Tibial nerve (tissue), 4 donors: ENCODE results near the gene FAM187B. TPM values are rescaled to one million over a fixed set of nuclear protein-coding genes. Genes with fewer than 3 reads are reported as not detected.

Source experiments
- DNase-seq, 2 donors: peaks; one replicate each; pipeline ENCODE4 v3.0.0-alpha.2; 2019; ENCODE audit warnings: low spot score in 2 of 2
- H3K27ac ChIP-seq, 4 donors: fragments of 200-600 bp; sonication (generic) in 3 of 4; one replicate each; pipeline ENCODE4 v1.5.1; 2017 to 2019; ENCODE audit warnings: mild to moderate bottlenecking in 1 of 4
- H3K27me3 ChIP-seq, 2 donors: fragments of 200-600 bp; sonication (generic) in 1 of 2; one replicate each; pipeline versions ENCODE4 v1.5.1 to v1.6.0; 2017 to 2019
- H3K36me3 ChIP-seq, 3 donors: fragments of 200-600 bp; sonication (generic); one replicate each; pipeline ENCODE4 v1.5.1; 2018 to 2019
- H3K4me1 ChIP-seq, 4 donors: fragments of 200-600 bp; sonication (generic) in 3 of 4; one replicate each; pipeline ENCODE4 v1.5.1; 2017 to 2019
- H3K4me3 ChIP-seq, 4 donors: fragments of 200-600 bp; sonication (generic) in 3 of 4; one replicate each; pipeline ENCODE4 v1.5.1; 2017 to 2019; ENCODE audit warnings: mild to moderate bottlenecking in 1 of 4, moderate library complexity in 1 of 4
- H3K9me3 ChIP-seq, 4 donors: fragments of 200-600 bp; sonication (generic) in 3 of 4; one replicate each; pipeline ENCODE4 v1.5.1; 2017 to 2019
- CTCF ChIP-seq, 5 experiments: fragments of 200-600 bp in 3 of 5; fragments of 450-650 bp in 2 of 5; sonication (generic) in 3 of 5; IDR thresholded peaks; one replicate each; pipeline ENCODE4 v1.5.1; 2016 to 2019; ENCODE audit warnings: antibody characterized with exemption in 5 of 5, mild to moderate bottlenecking in 3 of 5, moderate library complexity in 2 of 5
- EP300 ChIP-seq, 2 donors: sonication (generic); formaldehyde crosslinking; IDR thresholded peaks; one replicate each; pipeline ENCODE4 v1.6.1; 2017; ENCODE audit warnings: antibody characterized with exemption in 2 of 2, mild to moderate bottlenecking in 1 of 2
- POLR2A ChIP-seq, 2 donors: fragments of 450-650 bp; IDR thresholded peaks; one replicate each; pipeline ENCODE4 v1.6.1; 2017; ENCODE audit warnings: antibody characterized with exemption in 2 of 2, mild to moderate bottlenecking in 2 of 2, moderate library complexity in 2 of 2
- WGBS, 2 donors: methylation state at CpG; one replicate each; pipeline ENCODE4 v1.1.5; 2018; 5-methylcytosine and 5-hydroxymethylcytosine counted together
- total RNA-seq, 4 donors: library from RNA; depleted of rRNA; stranded (reverse); fragments of >200 nt; gene quantifications; one replicate each; pipeline ENCODE4 v1.1.0, GENCODE V29; 2016

Gene FAM187B
- total RNA-seq, 4 donors from 2014 or later = not detected

- TF ChIP-seq CTCF (IDR thresholded peaks at IDR 0.05) = peak; percentile 72 to 88 (median 84)
- peak in 1 of 2 donors; percentile 40 for TF ChIP-seq EP300 (IDR thresholded peaks at IDR 0.05)
- no peak for TF ChIP-seq POLR2A (IDR thresholded peaks at IDR 0.05)
- Histone ChIP-seq H3K9me3 (no peaks in the 10 kb centered on the region), H3K4me3 (peak overlapping the region; percentile 62 to 82 (median 73)), H3K27me3 (no peaks in the 10 kb centered on the region), H3K27ac (peak overlapping the region; percentile 76 to 96 (median 91)), H3K36me3 (peaks cover 0 to 47% (median 6%) of the 10 kb centered on the region in 3 donors), H3K4me1 (peaks cover 0 to 72% (median 14%) of the 10 kb centered on the region in 4 donors)
- 10 to 28% methylated on average over 5 to 10 of the region's 66 CpGs for WGBS, 2 donors
- DNase-seq = peak; percentile 77 to 82
Observed at GRCh38 chr19:35269438-35270117, 41.0 kb upstream of the FAM187B start.

- Histone ChIP-seq H3K27ac (peak within 1 kb of the TSS; percentile 76 to 99 (median 96)), H3K9me3 (no peaks in the 10 kb centered on the region), H3K4me1 (peaks cover 0 to 72% (median 14%) of the 10 kb centered on the region in 4 donors), H3K27me3 (no peaks in the 10 kb centered on the region), H3K4me3 (peak within 1 kb of the TSS; percentile 73 to 97 (median 80)), H3K36me3 (peaks cover 0 to 39% (median 6%) of the 10 kb centered on the region in 3 donors)
- 1% methylated on average over 57 to 67 of the region's 126 CpGs for WGBS, 2 donors
- DNase-seq = peak in 1 of 2 donors; percentile 53
- TF ChIP-seq EP300 (IDR thresholded peaks at IDR 0.05) = peak in 1 of 2 donors; percentile 17
- no peak for TF ChIP-seq POLR2A (IDR thresholded peaks at IDR 0.05)
- TF ChIP-seq CTCF (IDR thresholded peaks at IDR 0.05) = no peak
Observed at GRCh38 chr19:35268536-35269437, 40.2 kb upstream of the FAM187B start, which contains the start of gene USF2. Gene USF2 (plus strand): TSS chr19:35268962. CDS start chr19:35269102, 140 bp downstream.

GRCh38 chr19:35267818-35268535 lies 39.4 kb upstream of the FAM187B start:
- Histone ChIP-seq H3K4me3 (peak overlapping the region; percentile 73 to 97 (median 80)), H3K27me3 (no peaks in the 10 kb centered on the region), H3K27ac (peak overlapping the region; percentile 76 to 99 (median 96)), H3K36me3 (peaks cover 0 to 31% (median 6%) of the 10 kb centered on the region in 3 donors), H3K9me3 (no peaks in the 10 kb centered on the region), H3K4me1 (peaks cover 0 to 64% (median 14%) of the 10 kb centered on the region in 4 donors)
- peak in 1 of 2 donors; percentile 80 for TF ChIP-seq EP300 (IDR thresholded peaks at IDR 0.05)
- TF ChIP-seq CTCF (IDR thresholded peaks at IDR 0.05) = no peak
- TF ChIP-seq POLR2A (IDR thresholded peaks at IDR 0.05) = peak; percentile 82 to 91
- 0 to 1% methylated on average over 44 to 54 of the region's 100 CpGs for WGBS, 2 donors
- DNase-seq = peak; percentile 48 to 54

GRCh38 chr19:35267353-35267817 lies 38.8 kb upstream of the FAM187B start:
- Histone ChIP-seq H3K27ac (peak overlapping the region; percentile 76 to 99 (median 96)), H3K36me3 (peaks cover 0 to 25% (median 6%) of the 10 kb centered on the region in 3 donors), H3K4me1 (peaks cover 0 to 63% (median 14%) of the 10 kb centered on the region in 4 donors), H3K4me3 (peak overlapping the region; percentile 73 to 97 (median 80)), H3K27me3 (no peaks in the 10 kb centered on the region), H3K9me3 (no peaks in the 10 kb centered on the region)
- WGBS, 2 donors = 0 to 1% methylated on average over 32 to 35 of the region's 40 CpGs
- peak in 1 of 2 donors; percentile 40 for DNase-seq
- TF ChIP-seq POLR2A (IDR thresholded peaks at IDR 0.05) (no peak), CTCF (IDR thresholded peaks at IDR 0.05) (no peak), EP300 (IDR thresholded peaks at IDR 0.05) (no peak)
